ENCODE results near the gene RAB23.

Gene RAB23

GRCh38 chr6:57141451-57142177, 80.5 kb downstream of the RAB23 start:
- Histone ChIP-seq H3K4me3 (ENCODE audit: low read length, poor library complexity, severe bottlenecking) (no peak overlapping the region), H3K4me2 (ENCODE audit: low read depth, low read length, poor library complexity, severe bottlenecking) (no peak overlapping the region), H3K27me3 (ENCODE audit: insufficient read depth, low read length, poor library complexity, severe bottlenecking) (no peaks in the 10 kb centered on the region), H3K9me3 (ENCODE audit: insufficient read depth, low read depth, low read length) (no peaks in the 10 kb centered on the region), H3K9ac (ENCODE audit: low read depth, low read length, poor library complexity, severe bottlenecking) (no peak overlapping the region), H3K9me2 (replicated peaks; ENCODE audit: low read depth, low read length) (no peaks in the 10 kb centered on the region), H3F3A (ENCODE audit: low read depth) (no peaks in the 10 kb centered on the region), H3K36me3 (ENCODE audit: insufficient read depth, low read length) (peaks cover 9% of the 10 kb centered on the region; the same call in 1 of the 2 replicates), H2AFZ (ENCODE audit: low read length) (no peak overlapping the region), H4K20me1 (ENCODE audit: insufficient read depth, low read length, poor library complexity, severe bottlenecking) (no peaks in the 10 kb centered on the region), H3K79me2 (ENCODE audit: insufficient read depth, low read length) (no peaks in the 10 kb centered on the region), H3K4me1 (ENCODE audit: insufficient read depth, low read length, poor library complexity, severe bottlenecking) (no peaks in the 10 kb centered on the region)
- TF ChIP-seq CTCF (conservative IDR thresholded peaks at IDR 0.05; ENCODE audit: low read length) (no peak), EZH2phosphoT487 (IDR thresholded peaks at IDR 0.05; ENCODE audit: borderline replicate concordance) (no peak)

GRCh38 chr6:57138026-57138425, 84.1 kb downstream of the RAB23 start:
- H3K36me3 ChIP-seq (ENCODE audit: insufficient read depth, low read length), result peaks cover 25% of the 10 kb centered on the region; the same call in 1 of the 2 replicates
- H3K9me3 ChIP-seq (ENCODE audit: insufficient read depth, low read depth, low read length), result no peaks in the 10 kb centered on the region
- no peak overlapping the region for H3K4me3 ChIP-seq (ENCODE audit: low read length, poor library complexity, severe bottlenecking)
- no peak for TF ChIP-seq EZH2phosphoT487 (IDR thresholded peaks at IDR 0.05; ENCODE audit: borderline replicate concordance)
- no peak for TF ChIP-seq CTCF (conservative IDR thresholded peaks at IDR 0.05; ENCODE audit: low read length)
- no peak overlapping the region for H3K9ac ChIP-seq (ENCODE audit: low read depth, low read length, poor library complexity, severe bottlenecking)
- no peaks in the 10 kb centered on the region for H4K20me1 ChIP-seq (ENCODE audit: insufficient read depth, low read length, poor library complexity, severe bottlenecking)
- H2AFZ ChIP-seq (ENCODE audit: low read length), result no peak overlapping the region
- H3F3A ChIP-seq (ENCODE audit: low read depth), result no peaks in the 10 kb centered on the region
- no peak overlapping the region for H3K4me2 ChIP-seq (ENCODE audit: low read depth, low read length, poor library complexity, severe bottlenecking)
- no peaks in the 10 kb centered on the region for H3K4me1 ChIP-seq (ENCODE audit: insufficient read depth, low read length, poor library complexity, severe bottlenecking)
- no peaks in the 10 kb centered on the region for H3K27me3 ChIP-seq (ENCODE audit: insufficient read depth, low read length, poor library complexity, severe bottlenecking)
- H3K79me2 ChIP-seq (ENCODE audit: insufficient read depth, low read length), result no peaks in the 10 kb centered on the region
- H3K9me2 ChIP-seq (replicated peaks; ENCODE audit: low read depth, low read length), result no peaks in the 10 kb centered on the region

- Histone ChIP-seq H3F3A (ENCODE audit: low read depth) (no peaks in the 10 kb centered on the region), H3K9ac (ENCODE audit: low read depth, low read length, poor library complexity, severe bottlenecking) (no peak overlapping the region), H3K4me3 (ENCODE audit: low read length, poor library complexity, severe bottlenecking) (no peak overlapping the region), H3K36me3 (ENCODE audit: insufficient read depth, low read length) (peaks cover 25% of the 10 kb centered on the region; the same call in 1 of the 2 replicates), H4K20me1 (ENCODE audit: insufficient read depth, low read length, poor library complexity, severe bottlenecking) (no peaks in the 10 kb centered on the region), H3K9me3 (ENCODE audit: insufficient read depth, low read depth, low read length) (no peaks in the 10 kb centered on the region), H3K9me2 (replicated peaks; ENCODE audit: low read depth, low read length) (no peaks in the 10 kb centered on the region), H3K27me3 (ENCODE audit: insufficient read depth, low read length, poor library complexity, severe bottlenecking) (no peaks in the 10 kb centered on the region), H3K4me1 (ENCODE audit: insufficient read depth, low read length, poor library complexity, severe bottlenecking) (no peaks in the 10 kb centered on the region), H2AFZ (ENCODE audit: low read length) (no peak overlapping the region), H3K4me2 (ENCODE audit: low read depth, low read length, poor library complexity, severe bottlenecking) (no peak overlapping the region), H3K79me2 (ENCODE audit: insufficient read depth, low read length) (no peaks in the 10 kb centered on the region)
- no peak for TF ChIP-seq CTCF (conservative IDR thresholded peaks at IDR 0.05; ENCODE audit: low read length)
- no peak for TF ChIP-seq EZH2phosphoT487 (IDR thresholded peaks at IDR 0.05; ENCODE audit: borderline replicate concordance)
Observed at GRCh38 chr6:57137350-57137749, 84.8 kb downstream of the RAB23 start.

All from Loucy (cell line).